A549 (cell line): Measurements from ENCODE around the gene NPNT.

Experiments
- BHLHE40 ChIP-seq: IDR thresholded peaks from 2 replicates; pipeline ENCODE4 v1.6.1; 2012; ENCODE audit warnings: low read depth, low read length, inconsistent platforms
- CEBPB ChIP-seq, 2 experiments: fragments of >200 bp in 1 of 2; sonication (Bioruptor Twin) in 1 of 2; formaldehyde crosslinking in 1 of 2; IDR thresholded peaks; 2 replicates each; pipeline ENCODE4 v1.6.1; 2012 to 2016
- EP300 ChIP-seq, 2 experiments: fragments of >200 bp; sonication (Bioruptor Twin); formaldehyde crosslinking; IDR thresholded peaks; 2 replicates in 1 of 2; 3 replicates in 1 of 2; pipeline ENCODE4 v1.6.1; 2016 to 2017
- FOSL2 ChIP-seq, 2 experiments: fragments of 450-650 bp in 1 of 2; fragments of >200 bp in 1 of 2; sonication (Bioruptor Twin) in 1 of 2; formaldehyde crosslinking; IDR thresholded peaks; 2 replicates each; pipeline versions ENCODE4 v1.5.0 to v1.6.1; 2016 to 2020; ENCODE audit warnings: mild to moderate bottlenecking in 1 of 2, moderate library complexity in 1 of 2
- MAZ ChIP-seq: fragments of 150-350 bp; IDR thresholded peaks from 2 replicates; pipeline ENCODE4 v1.6.1; 2014; ENCODE audit warnings: antibody characterized with exemption, low read depth, low read length, borderline replicate concordance
- MYC ChIP-seq: IDR thresholded peaks from 2 replicates; pipeline ENCODE4 v1.6.1; 2012; ENCODE audit warnings: mild to moderate bottlenecking, inconsistent platforms, low read length, improper control_type of control experiment, borderline replicate concordance
- POLR2A ChIP-seq: IDR thresholded peaks from 2 replicates; pipeline ENCODE4 v1.6.1; 2012; ENCODE audit warnings: mild to moderate bottlenecking, low read length
- RAD21 ChIP-seq, 2 experiments: fragments of >200 bp in 1 of 2; sonication (Bioruptor Twin) in 1 of 2; formaldehyde crosslinking in 1 of 2; IDR thresholded peaks in 1 of 2; conservative IDR thresholded peaks in 1 of 2; 2 replicates in 1 of 2; 3 replicates in 1 of 2; pipeline ENCODE4 v1.6.1; 2012 to 2018; ENCODE audit warnings: inconsistent platforms in 1 of 2
- RCOR1 ChIP-seq: fragments of 150-350 bp; IDR thresholded peaks from 2 replicates; pipeline ENCODE4 v1.6.1; 2014; ENCODE audit warnings: antibody characterized with exemption, low read length, low read depth
- SREBF2 ChIP-seq: fragments of 450-650 bp; IDR thresholded peaks from 2 replicates; pipeline ENCODE4 v1.6.1; 2014; ENCODE audit warnings: mild to moderate bottlenecking, moderate library complexity
- ZSCAN20 ChIP-seq: fragments of 250-450 bp; sonication (Bioruptor Pico); IDR thresholded peaks from 2 replicates; pipeline ENCODE4 v1.8.0; 2022; ENCODE audit warnings: mild to moderate bottlenecking, moderate library complexity
- TF ChIP-seq, protein P1 (sequence below): fragments of >200 bp; sonication (Bioruptor Twin); formaldehyde crosslinking; IDR thresholded peaks from 3 replicates; pipeline ENCODE4 v1.5.1; 2016
- TF ChIP-seq, protein P2 (sequence below): IDR thresholded peaks from 2 replicates; pipeline ENCODE4 v1.6.1; 2012; ENCODE audit warnings: low read depth, borderline replicate concordance
- TF ChIP-seq, protein P3 (sequence below): fragments of 200-600 bp; sonication (generic); IDR thresholded peaks from 2 replicates; pipeline ENCODE4 v1.6.1; 2016; ENCODE audit warnings: antibody characterized with exemption, mild to moderate bottlenecking, moderate library complexity

DNA sequence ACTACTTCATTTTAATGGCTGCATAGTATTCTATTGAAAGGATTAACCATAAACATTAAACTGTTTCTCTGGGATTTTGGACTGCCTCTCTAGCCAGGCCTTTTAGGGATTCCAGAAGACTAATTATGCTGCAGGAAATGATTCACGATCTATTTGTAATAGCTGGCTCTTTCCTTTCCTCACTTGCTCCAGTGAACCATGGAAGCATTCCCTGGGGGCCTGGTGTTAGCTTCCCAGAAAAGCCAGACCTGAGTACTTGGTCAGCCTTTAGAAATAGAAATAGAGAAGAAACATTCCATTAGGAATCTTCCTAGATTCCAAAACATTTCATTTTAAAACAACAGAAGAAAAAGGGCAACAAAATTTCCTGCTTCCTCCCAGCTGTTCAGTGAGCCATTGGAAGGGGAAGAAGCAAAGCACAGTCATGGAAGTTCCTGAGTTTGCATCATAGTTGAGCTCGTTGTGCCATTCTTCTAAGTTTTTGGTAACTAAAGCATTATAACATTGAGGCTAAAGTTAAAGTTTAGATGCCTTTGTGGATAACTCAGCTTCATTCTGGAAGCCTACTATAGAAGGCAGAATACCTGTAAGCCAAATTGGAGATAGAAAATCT lies 83.5 kb downstream of the NPNT start:
- TF ChIP-seq, protein P1, sequence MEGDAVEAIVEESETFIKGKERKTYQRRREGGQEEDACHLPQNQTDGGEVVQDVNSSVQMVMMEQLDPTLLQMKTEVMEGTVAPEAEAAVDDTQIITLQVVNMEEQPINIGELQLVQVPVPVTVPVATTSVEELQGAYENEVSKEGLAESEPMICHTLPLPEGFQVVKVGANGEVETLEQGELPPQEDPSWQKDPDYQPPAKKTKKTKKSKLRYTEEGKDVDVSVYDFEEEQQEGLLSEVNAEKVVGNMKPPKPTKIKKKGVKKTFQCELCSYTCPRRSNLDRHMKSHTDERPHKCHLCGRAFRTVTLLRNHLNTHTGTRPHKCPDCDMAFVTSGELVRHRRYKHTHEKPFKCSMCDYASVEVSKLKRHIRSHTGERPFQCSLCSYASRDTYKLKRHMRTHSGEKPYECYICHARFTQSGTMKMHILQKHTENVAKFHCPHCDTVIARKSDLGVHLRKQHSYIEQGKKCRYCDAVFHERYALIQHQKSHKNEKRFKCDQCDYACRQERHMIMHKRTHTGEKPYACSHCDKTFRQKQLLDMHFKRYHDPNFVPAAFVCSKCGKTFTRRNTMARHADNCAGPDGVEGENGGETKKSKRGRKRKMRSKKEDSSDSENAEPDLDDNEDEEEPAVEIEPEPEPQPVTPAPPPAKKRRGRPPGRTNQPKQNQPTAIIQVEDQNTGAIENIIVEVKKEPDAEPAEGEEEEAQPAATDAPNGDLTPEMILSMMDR = no peak
- TF ChIP-seq POLR2A (no peak), FOSL2 (IDR thresholded peaks at IDR 0.05) (no peak), FOSL2 (CRISPR knock-in tag; IDR thresholded peaks at IDR 0.05) (no peak), MYC (no peak), CEBPB (IDR thresholded peaks at IDR 0.05) (no peak), RCOR1 (no peak), EP300 (IDR thresholded peaks at IDR 0.05) (no peak), BHLHE40 (no peak), ZSCAN20 (CRISPR knock-in tag) (no peak), MAZ (no peak), RAD21 (conservative IDR thresholded peaks at IDR 0.05 in 1 of 2, IDR thresholded peaks at IDR 0.05 in 1 of 2) (no peak), SREBF2 (no peak)
- TF ChIP-seq, protein P2, sequence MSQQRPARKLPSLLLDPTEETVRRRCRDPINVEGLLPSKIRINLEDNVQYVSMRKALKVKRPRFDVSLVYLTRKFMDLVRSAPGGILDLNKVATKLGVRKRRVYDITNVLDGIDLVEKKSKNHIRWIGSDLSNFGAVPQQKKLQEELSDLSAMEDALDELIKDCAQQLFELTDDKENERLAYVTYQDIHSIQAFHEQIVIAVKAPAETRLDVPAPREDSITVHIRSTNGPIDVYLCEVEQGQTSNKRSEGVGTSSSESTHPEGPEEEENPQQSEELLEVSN = no peak
- TF ChIP-seq, protein P3, sequence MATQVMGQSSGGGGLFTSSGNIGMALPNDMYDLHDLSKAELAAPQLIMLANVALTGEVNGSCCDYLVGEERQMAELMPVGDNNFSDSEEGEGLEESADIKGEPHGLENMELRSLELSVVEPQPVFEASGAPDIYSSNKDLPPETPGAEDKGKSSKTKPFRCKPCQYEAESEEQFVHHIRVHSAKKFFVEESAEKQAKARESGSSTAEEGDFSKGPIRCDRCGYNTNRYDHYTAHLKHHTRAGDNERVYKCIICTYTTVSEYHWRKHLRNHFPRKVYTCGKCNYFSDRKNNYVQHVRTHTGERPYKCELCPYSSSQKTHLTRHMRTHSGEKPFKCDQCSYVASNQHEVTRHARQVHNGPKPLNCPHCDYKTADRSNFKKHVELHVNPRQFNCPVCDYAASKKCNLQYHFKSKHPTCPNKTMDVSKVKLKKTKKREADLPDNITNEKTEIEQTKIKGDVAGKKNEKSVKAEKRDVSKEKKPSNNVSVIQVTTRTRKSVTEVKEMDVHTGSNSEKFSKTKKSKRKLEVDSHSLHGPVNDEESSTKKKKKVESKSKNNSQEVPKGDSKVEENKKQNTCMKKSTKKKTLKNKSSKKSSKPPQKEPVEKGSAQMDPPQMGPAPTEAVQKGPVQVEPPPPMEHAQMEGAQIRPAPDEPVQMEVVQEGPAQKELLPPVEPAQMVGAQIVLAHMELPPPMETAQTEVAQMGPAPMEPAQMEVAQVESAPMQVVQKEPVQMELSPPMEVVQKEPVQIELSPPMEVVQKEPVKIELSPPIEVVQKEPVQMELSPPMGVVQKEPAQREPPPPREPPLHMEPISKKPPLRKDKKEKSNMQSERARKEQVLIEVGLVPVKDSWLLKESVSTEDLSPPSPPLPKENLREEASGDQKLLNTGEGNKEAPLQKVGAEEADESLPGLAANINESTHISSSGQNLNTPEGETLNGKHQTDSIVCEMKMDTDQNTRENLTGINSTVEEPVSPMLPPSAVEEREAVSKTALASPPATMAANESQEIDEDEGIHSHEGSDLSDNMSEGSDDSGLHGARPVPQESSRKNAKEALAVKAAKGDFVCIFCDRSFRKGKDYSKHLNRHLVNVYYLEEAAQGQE = no peak
